ENCODE results near the gene SYT1.

SYT1 gene

DNA sequence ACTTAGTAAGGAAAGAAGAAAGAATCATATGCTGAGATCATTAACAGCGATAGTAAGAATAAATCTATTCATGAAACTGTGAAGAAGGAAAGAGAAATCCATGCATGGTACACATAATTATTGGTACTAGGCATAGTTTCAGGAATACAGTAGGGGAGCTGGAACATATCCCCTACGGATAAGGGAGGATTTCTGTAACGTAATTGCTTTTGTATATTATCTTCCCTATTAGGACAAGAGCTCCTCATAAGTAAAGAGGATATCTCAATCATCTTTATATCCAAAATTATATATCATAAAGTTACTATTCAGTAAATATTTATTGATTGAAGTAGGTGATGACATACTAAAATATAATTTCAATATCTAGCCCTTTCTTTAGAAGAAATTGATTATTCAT lies 22.9 kb downstream of the SYT1 start:
- DNase-seq (ENCODE audit: low read depth): no peak
- H3K4me3 ChIP-seq (ENCODE audit: low read depth, low read length): no peak overlapping the region

DNA sequence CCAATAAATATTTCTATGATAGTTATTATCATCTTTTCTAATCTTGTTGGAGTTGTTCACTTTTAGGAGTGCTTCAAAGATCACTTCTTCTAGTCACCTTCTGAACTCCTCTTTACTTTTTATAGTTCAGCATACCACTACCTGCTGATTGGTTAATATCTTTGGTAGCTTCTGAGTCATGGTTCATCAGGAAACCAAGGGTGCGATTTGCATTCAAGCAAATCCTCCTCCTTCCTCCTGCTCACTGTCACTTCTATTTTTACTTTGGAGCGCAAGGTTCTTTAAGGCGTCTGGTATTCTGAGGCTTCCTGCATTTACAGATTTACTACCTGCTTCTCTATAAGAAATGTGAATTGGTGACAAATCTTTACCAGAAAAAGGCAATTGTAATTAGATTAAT lies 24.0 kb downstream of the SYT1 start:
- no peak for DNase-seq (ENCODE audit: low read depth)
- H3K4me3 ChIP-seq (ENCODE audit: low read depth, low read length): no peak overlapping the region

DNA sequence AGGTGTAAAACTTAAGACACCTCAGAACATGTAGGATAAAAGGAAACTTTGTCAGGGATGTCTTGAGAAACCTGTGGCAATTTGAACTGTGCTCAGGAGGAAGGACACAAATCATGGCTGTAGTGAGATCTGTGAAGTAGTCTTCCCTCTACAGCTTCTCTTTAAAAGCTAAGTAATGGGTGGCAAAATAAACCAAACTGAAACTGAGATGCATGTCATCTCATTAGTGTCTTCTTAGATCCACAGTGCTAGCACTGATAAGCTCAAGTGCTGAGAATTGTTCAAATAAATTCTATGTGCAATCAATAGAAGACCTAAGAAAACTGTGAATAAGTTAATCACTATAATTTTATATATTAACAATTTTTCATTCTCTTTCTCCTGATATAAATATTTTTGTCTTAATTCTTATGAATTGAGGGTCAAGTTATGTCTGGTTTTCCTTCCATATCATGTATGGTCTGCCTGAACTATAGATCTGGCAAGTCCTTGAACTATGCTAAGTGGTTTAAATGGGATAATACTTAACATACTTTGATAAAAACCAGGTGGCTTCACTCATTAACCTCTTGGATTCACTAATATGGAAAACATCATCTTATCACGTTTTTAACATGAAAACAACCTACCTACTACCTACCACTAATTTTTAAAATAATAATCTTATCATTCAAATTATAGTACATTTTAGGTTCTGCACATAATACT lies 27.2 kb downstream of the SYT1 start:
- no peak for DNase-seq (ENCODE audit: low read depth)
- no peak overlapping the region for H3K4me3 ChIP-seq (ENCODE audit: low read depth, low read length)

- H3K4me3 ChIP-seq (ENCODE audit: low read depth, low read length): no peak overlapping the region
- peak; percentile 25 for DNase-seq (ENCODE audit: low read depth)
Observed at GRCh38 chr12:78898416-78898815, 33.8 kb downstream of the SYT1 start.

- H3K4me3 ChIP-seq (ENCODE audit: low read depth, low read length): no peak overlapping the region
- no peak for DNase-seq (ENCODE audit: low read depth)
Observed at GRCh38 chr12:78914859-78915331, 50.3 kb downstream of the SYT1 start.

DNA sequence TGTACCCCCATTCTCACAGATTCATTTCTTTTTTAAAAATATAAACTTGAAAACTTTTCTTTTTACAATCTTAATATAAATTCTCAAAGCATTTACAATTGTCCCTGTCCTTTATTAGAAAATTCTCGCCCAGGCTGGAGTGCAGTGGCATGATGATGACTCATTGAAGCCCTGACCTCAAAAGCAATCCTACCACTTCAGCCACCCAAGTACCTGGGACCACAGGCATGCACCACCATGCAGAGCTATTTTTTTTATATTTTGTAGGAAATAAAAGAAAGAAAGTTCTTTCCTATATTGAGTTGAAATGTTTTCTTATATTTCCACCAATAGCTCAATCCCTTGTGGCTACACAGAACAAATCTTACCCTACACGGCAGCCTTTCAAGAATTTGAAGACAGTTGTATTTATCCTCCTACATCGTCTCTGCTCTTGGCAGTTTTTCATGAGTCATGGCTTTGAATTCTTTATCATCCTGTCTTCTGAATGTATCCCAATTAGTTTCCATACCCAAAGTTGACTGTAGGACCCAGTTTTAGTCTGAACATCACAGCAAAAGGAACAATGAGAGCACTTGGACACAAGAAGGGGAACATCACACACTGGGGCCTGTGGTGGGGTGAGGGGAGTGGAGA lies 52.4 kb downstream of the SYT1 start:
- DNase-seq (ENCODE audit: low read depth): peak; percentile 4
- H3K4me3 ChIP-seq (ENCODE audit: low read depth, low read length): no peak overlapping the region

DNA sequence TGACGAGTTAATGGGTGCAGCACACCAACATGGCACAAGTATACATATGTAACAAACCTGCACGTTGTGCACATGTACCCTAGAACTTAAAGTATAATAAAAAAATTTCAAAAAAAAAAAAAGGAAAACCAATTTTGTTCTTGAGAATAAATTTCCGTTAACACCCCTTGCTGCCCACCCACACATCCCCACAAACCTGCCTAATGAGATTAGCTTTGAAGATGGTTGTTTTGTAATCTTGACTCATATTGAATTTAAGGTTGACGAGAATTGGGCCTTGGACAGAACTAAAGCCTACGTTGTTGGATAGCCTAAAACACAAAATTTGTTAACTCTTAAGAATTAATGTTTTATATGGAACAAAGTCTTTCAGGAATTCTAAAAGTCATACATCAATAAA lies 52.9 kb downstream of the SYT1 start:
- DNase-seq (ENCODE audit: low read depth): no peak
- no peak overlapping the region for H3K4me3 ChIP-seq (ENCODE audit: low read depth, low read length)

DNA sequence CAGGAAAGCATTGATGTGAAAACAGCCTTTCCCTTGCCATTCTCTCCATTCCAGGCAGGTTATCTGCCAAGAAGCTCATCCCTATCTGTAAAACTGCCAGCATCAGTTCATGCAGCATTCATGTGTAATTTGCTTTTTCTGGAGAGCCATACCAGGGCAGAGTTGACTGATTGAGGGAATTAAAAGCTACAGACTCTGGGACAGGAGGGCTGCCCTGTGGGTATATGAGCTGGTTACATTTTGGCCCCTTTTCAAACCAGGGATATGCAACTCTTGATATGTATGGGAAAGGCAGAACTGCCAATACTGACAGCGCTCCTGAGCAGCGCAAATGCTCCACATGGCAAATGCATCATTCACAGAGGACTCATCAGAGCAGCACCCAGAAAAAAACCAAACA lies 53.7 kb downstream of the SYT1 start:
- H3K4me3 ChIP-seq (ENCODE audit: low read depth, low read length): no peak overlapping the region
- no peak for DNase-seq (ENCODE audit: low read depth)

DNA sequence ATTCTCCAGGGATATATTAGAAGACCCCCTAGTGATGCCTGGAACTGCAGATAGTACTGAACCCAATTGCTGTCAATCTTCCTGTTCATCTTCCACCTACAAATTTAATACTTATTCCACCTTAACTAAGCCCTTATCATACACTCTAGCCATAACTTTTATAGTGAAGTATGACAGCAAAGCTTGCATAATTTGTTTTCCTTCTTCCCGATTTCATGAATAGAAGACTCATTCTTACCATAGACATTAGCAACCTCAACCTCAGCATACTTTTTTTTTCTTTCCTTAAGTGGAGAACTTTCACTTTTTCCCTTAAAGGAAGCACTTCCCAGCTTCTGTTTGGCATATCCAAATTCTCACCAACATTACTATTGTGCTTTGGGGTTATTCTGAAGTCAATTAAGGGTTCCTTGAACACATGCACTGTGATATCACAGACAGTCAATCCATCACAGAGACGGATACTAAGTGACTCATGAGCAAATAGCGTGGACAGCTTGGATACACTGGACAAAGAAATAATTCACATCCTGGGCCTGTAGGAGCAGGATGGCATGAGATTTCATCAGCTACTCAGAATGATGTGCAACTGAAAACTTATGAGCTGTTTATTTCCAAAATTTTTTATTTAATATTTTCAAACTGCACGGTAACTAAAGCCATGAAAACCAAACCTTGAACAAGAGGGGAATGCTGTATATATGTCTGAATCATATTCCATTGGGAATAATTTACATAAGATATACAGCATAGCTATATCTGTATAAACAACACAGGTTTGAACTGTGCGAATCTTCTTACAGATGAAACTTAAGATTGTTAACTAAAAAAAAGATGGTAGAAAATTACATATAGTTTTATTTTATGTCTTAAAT lies 63.9 kb downstream of the SYT1 start:
- DNase-seq (ENCODE audit: low read depth): peak; percentile 56
- no peak overlapping the region for H3K4me3 ChIP-seq (ENCODE audit: low read depth, low read length)

- H3K4me3 ChIP-seq (ENCODE audit: low read depth, low read length): no peak overlapping the region
- DNase-seq (ENCODE audit: low read depth): no peak
Observed at GRCh38 chr12:78929075-78929418, 64.5 kb downstream of the SYT1 start.

- DNase-seq (ENCODE audit: low read depth): no peak
- H3K4me3 ChIP-seq (ENCODE audit: low read depth, low read length): no peak overlapping the region
Observed at GRCh38 chr12:78931466-78931990, 67.0 kb downstream of the SYT1 start.

DNA sequence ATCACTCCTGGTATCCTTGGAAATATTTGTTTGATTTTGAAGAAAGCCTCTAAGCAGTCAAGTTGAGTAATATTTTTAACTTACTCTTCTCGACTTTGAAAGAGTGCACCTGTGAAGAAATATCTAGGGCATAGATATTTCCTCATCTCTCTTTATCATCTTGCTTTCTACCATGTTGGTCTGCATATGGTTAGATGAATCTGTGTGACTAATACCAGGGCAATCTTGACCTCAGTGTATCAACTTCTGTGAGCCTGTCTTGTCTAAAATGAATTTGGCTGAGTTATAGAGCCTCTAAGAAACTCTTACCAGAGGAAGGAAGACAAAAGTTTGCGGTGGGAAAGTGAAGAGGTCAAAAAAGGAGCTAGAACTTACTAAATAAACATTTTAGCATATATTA lies 68.4 kb downstream of the SYT1 start:
- DNase-seq (ENCODE audit: low read depth): no peak
- no peak overlapping the region for H3K4me3 ChIP-seq (ENCODE audit: low read depth, low read length)

DNA sequence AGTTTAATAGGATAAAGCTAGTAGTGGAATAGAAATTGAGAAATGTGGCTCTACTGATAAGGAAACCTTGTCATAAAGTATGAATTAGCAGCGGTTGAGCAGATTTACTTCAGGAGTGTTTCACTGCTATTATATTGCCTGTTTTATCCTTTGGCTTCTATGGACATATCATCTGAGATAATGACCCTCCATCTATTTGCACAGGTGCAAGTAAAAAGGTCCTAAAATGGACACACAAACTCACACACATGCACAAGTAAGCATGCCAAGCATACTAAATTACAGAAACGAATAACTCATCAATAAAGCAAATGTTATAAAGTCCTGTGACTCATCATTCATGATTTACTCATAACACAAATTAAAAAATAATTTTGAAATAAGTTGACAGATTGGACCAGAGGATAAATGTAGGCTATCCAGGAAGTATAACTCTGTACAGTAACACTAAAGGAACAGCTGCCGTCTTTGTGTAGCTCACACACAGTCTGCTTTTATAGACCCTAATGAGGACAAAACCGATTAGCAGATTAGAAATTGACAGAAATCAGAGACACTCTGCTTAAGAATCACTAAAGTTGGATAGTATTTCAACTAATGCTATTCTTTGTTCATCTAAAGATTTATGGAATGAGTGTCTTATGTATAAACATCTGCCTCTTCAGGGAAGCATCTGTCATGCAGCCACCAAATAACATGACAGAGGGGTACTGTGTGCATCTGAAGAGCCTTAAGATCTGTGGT lies 73.9 kb downstream of the SYT1 start:
- H3K4me3 ChIP-seq (ENCODE audit: low read depth, low read length): no peak overlapping the region
- DNase-seq (ENCODE audit: low read depth): no peak

DNA sequence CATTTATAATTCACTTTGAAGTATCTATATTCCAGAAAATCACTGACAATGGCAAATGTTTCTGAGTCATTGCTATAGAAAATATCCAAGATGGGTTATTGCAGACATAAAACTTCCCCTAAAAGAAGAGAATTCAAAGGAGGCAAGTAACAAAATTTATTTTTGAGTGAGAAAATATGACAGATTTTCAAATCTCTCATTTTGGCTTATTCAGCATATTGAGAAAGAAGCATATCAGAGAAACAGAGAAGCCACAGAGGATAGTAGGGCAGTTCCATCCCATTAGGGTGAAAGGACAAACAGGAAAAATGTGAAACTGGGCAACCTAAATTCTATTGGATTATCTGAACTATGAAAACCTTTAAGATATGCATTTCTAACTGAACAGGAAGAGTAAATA lies 85.0 kb downstream of the SYT1 start:
- DNase-seq (ENCODE audit: low read depth): no peak

GRCh38 chr12:78951803-78952551 lies 87.4 kb downstream of the SYT1 start:
- no peak for DNase-seq (ENCODE audit: low read depth)
- H3K4me3 ChIP-seq (ENCODE audit: low read depth, low read length): no peak overlapping the region

More for the DNA sequence above, 85.0 kb downstream of the SYT1 start:
- H3K4me3 ChIP-seq (ENCODE audit: low read depth, low read length): no peak overlapping the region

DNA sequence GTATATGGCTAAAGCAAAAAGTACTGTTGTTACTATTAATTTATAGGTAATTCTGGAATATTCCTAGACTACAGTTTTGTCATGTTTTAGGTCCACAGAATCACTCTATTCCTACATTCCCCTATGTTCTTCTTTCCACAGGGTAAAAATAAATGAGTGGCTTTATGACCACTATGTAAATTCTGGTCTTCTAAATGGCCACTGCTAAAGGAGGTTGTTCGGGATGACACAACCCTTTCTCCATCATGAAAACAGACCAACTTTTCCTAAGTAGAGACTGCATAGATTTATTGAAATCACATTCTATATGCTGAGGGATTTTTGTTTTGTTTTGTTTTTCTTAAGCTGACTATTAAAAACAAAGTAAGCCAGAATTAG lies 88.0 kb downstream of the SYT1 start:
- no peak for DNase-seq (ENCODE audit: low read depth)
- H3K4me3 ChIP-seq (ENCODE audit: low read depth, low read length): no peak overlapping the region

GRCh38 chr12:78958941-78959340 lies 94.4 kb downstream of the SYT1 start:
- no peak overlapping the region for H3K4me3 ChIP-seq (ENCODE audit: low read depth, low read length)
- no peak for DNase-seq (ENCODE audit: low read depth)

- no peak overlapping the region for H3K4me3 ChIP-seq (ENCODE audit: low read depth, low read length)
- no peak for DNase-seq (ENCODE audit: low read depth)
Observed at GRCh38 chr12:78959556-78959955, 95.0 kb downstream of the SYT1 start.

- H3K4me3 ChIP-seq (ENCODE audit: low read depth, low read length): no peak overlapping the region
- DNase-seq (ENCODE audit: low read depth): no peak
Observed at GRCh38 chr12:78961171-78961570, 96.6 kb downstream of the SYT1 start.

Measured in skeletal muscle cell (primary cell).